Body of pancreas (tissue), 4 donors: ENCODE results near the gene RBX1. TPM values are rescaled to one million over a fixed set of nuclear protein-coding genes. Genes with fewer than 3 reads are reported as not detected.

Experiments used
- ATAC-seq: fragments of 150-250 bp; one replicate; pipeline ENCODE4 v1.9.1; 2016
- DNase-seq, 4 donors: peaks; one replicate each; pipeline ENCODE4 v3.0.0-alpha.2; 2019
- H3K27ac ChIP-seq, 4 donors: fragments of 200-600 bp; sonication (generic); 1 replicate in 3 of 4; 2 replicates in 1 of 4; pipeline versions ENCODE4 v1.5.1 to v1.6.1; 2016 to 2019; ENCODE audit warnings: mild to moderate bottlenecking in 1 of 4, mixed read lengths in 1 of 4, moderate library complexity in 1 of 4
- H3K27me3 ChIP-seq, 2 donors: fragments of 200-600 bp; sonication (generic); one replicate each; pipeline ENCODE4 v1.6.0; 2016; ENCODE audit warnings: mild to moderate bottlenecking in 1 of 2
- H3K36me3 ChIP-seq, 2 donors: fragments of 200-600 bp; sonication (generic); replicated peaks in 1 of 2; 2 replicates each; pipeline ENCODE4 v1.5.1; 2016; ENCODE audit warnings: low read depth in 2 of 2; ENCODE audit not compliant: insufficient read depth in 1 of 2
- H3K4me1 ChIP-seq: fragments of 200-600 bp; sonication (generic); one replicate; pipeline ENCODE4 v1.6.0; 2016
- H3K4me3 ChIP-seq, 2 donors: fragments of 200-600 bp; sonication (generic); 1 replicate in 1 of 2; 2 replicates in 1 of 2; pipeline ENCODE4 v1.5.1; 2016 to 2019
- H3K9me3 ChIP-seq, 3 donors: fragments of 200-600 bp; sonication (generic); 1 replicate in 2 of 3; 2 replicates in 1 of 3; pipeline ENCODE4 v1.5.1; 2016
- CTCF ChIP-seq, 7 experiments: fragments of 450-650 bp in 4 of 7; fragments of 200-600 bp in 3 of 7; sonication (generic) in 3 of 7; IDR thresholded peaks; one replicate each; pipeline ENCODE4 v1.5.1; 2016 to 2019; ENCODE audit warnings: antibody characterized with exemption in 7 of 7
- POLR2A ChIP-seq, 3 donors: fragments of 450-650 bp; IDR thresholded peaks; one replicate each; pipeline ENCODE4 v1.6.1; 2016; ENCODE audit warnings: antibody characterized with exemption in 3 of 3, mild to moderate bottlenecking in 2 of 3
- WGBS, 2 donors: methylation state at CpG; one replicate each; pipeline ENCODE4 v1.1.5; 2017; 5-methylcytosine and 5-hydroxymethylcytosine counted together
- intact Hi-C: fragments of 100-400 bp; cut with DNase I; formaldehyde crosslinking; loops from one replicate; pipeline ENCODE4 v1.15.1; 2023
- total RNA-seq, 2 donors: library from RNA; depleted of rRNA; stranded (reverse); fragments of >200 nt; gene quantifications; one replicate each; pipeline ENCODE4 v1.1.0, GENCODE V29; 2016

The RBX1 gene
- total RNA-seq, 2 donors from 2014 or later: 6.9 to 20.2 TPM

- intact Hi-C loops: no loop called here
- TF ChIP-seq CTCF (IDR thresholded peaks at IDR 0.05) (no peak), POLR2A (IDR thresholded peaks at IDR 0.05) (no peak)
- Histone ChIP-seq H3K36me3 (no peaks in the 10 kb centered on the region), H3K27ac (no peak overlapping the region), H3K9me3 (no peaks in the 10 kb centered on the region), H3K27me3 (no peaks in the 10 kb centered on the region), H3K4me1 (no peaks in the 10 kb centered on the region), H3K4me3 (no peak overlapping the region)
- DNase-seq: no peak
- 88 to 96% methylated on average over 2 of the region's 2 CpGs for WGBS, 2 donors
- no peak for ATAC-seq
Measured at GRCh38 chr22:40932396-40932795, 18.8 kb upstream of the RBX1 start.

GRCh38 chr22:40939202-40939601 lies 12.0 kb upstream of the RBX1 start:
- H3K27ac ChIP-seq: no peak overlapping the region
- no peak overlapping the region for H3K4me3 ChIP-seq
- TF ChIP-seq POLR2A (IDR thresholded peaks at IDR 0.05) (no peak), CTCF (IDR thresholded peaks at IDR 0.05) (no peak)
- no peak for ATAC-seq
- H3K9me3 ChIP-seq: no peaks in the 10 kb centered on the region
- intact Hi-C loops: no loop called here
- H3K4me1 ChIP-seq: no peaks in the 10 kb centered on the region
- no peak for DNase-seq
- 85 to 88% methylated on average over 2 of the region's 2 CpGs for WGBS, 2 donors
- H3K36me3 ChIP-seq: no peaks in the 10 kb centered on the region
- no peaks in the 10 kb centered on the region for H3K27me3 ChIP-seq

- no peaks in the 10 kb centered on the region for H3K9me3 ChIP-seq
- 4 to 6% methylated on average over 20 to 21 of the region's 21 CpGs for WGBS, 2 donors
- no peaks in the 10 kb centered on the region for H3K36me3 ChIP-seq
- no peak for DNase-seq
- peaks cover 28% of the 10 kb centered on the region for H3K4me1 ChIP-seq
- TF ChIP-seq POLR2A (IDR thresholded peaks at IDR 0.05) (peak in 2 of 3 donors; percentile 28 to 67), CTCF (IDR thresholded peaks at IDR 0.05) (no peak)
- H3K4me3 ChIP-seq: peak overlapping the region; percentile 59 to 96
- ATAC-seq: no peak
- no peaks in the 10 kb centered on the region for H3K27me3 ChIP-seq
- intact Hi-C loops: loop anchor here (5.0 kb wide), 1 partner anchor 140 kb away; the partner anchor contains the start of gene EP300
- H3K27ac ChIP-seq: peak overlapping the region; percentile 78 to 97 (median 90)
Measured at GRCh38 chr22:40951795-40952605, 822 bp downstream of the RBX1 start.

GRCh38 chr22:40953471-40953870 lies 2.3 kb downstream of the RBX1 start:
- H3K4me1 ChIP-seq: peaks cover 28% of the 10 kb centered on the region
- DNase-seq: no peak
- 48 to 74% methylated on average over 2 of the region's 2 CpGs for WGBS, 2 donors
- H3K27me3 ChIP-seq: no peaks in the 10 kb centered on the region
- H3K36me3 ChIP-seq: no peaks in the 10 kb centered on the region
- ATAC-seq: no peak
- intact Hi-C loops: loop anchor here (5.0 kb wide), 1 partner anchor 139 kb away; the partner anchor contains the start of gene EP300
- no peak overlapping the region for H3K27ac ChIP-seq
- TF ChIP-seq POLR2A (IDR thresholded peaks at IDR 0.05): no peak
- TF ChIP-seq CTCF (IDR thresholded peaks at IDR 0.05): no peak
- H3K9me3 ChIP-seq: no peaks in the 10 kb centered on the region
- H3K4me3 ChIP-seq: no peak overlapping the region
